T-helper 1 cell treated with Interleukin-12 subunit alpha and Interleukin-12 subunit beta and Interleukin-4 antibody, amounts not matched to agents 30 μg/mL and 1 μg/mL, for 36 hours (primary cell): ENCODE measurements around the gene JAG1.
"Not testable (repeated sequence)": the region's sequence is repeated elsewhere in the genome, so short reads cannot be mapped to it uniquely, and the experiment has no call there.

ENCODE experiments used
- H3K27ac Mint-ChIP-seq: one replicate; pipeline ENCODE4 v1.8.0; 2021; ENCODE audit warnings: mild to moderate bottlenecking, mixed read lengths
- H3K27me3 Mint-ChIP-seq: one replicate; pipeline ENCODE4 v1.8.0; 2021; ENCODE audit warnings: low read depth, mixed read lengths
- H3K36me3 Mint-ChIP-seq: one replicate; pipeline ENCODE4 v1.8.0; 2021; ENCODE audit warnings: low read depth, mixed read lengths
- H3K4me1 Mint-ChIP-seq: one replicate; pipeline ENCODE4 v1.8.0; 2021; ENCODE audit warnings: low read depth, mixed read lengths
- H3K4me3 Mint-ChIP-seq: one replicate; pipeline ENCODE4 v1.8.0; 2021; ENCODE audit warnings: mild to moderate bottlenecking, moderate library complexity, mixed read lengths
- H3K9me3 Mint-ChIP-seq: one replicate; pipeline ENCODE4 v1.8.0; 2021; ENCODE audit warnings: mixed read lengths

JAG1 gene

GRCh38 chr20:10595266-10595665 lies 78.5 kb downstream of the JAG1 start:
- no peaks in the 10 kb centered on the region for H3K9me3 Mint-ChIP-seq
- H3K4me3 Mint-ChIP-seq, result no peak overlapping the region
- no peak overlapping the region for H3K27ac Mint-ChIP-seq
- H3K27me3 Mint-ChIP-seq, result no peaks in the 10 kb centered on the region
- H3K36me3 Mint-ChIP-seq, result no peaks in the 10 kb centered on the region
- peaks cover 9% of the 10 kb centered on the region for H3K4me1 Mint-ChIP-seq

GRCh38 chr20:10594296-10594868 lies 79.4 kb downstream of the JAG1 start:
- H3K9me3 Mint-ChIP-seq, result no peaks in the 10 kb centered on the region
- peaks cover 9% of the 10 kb centered on the region for H3K4me1 Mint-ChIP-seq
- H3K27me3 Mint-ChIP-seq, result no peaks in the 10 kb centered on the region
- H3K36me3 Mint-ChIP-seq, result no peaks in the 10 kb centered on the region
- no peak overlapping the region for H3K4me3 Mint-ChIP-seq
- H3K27ac Mint-ChIP-seq, result no peak overlapping the region

- no peaks in the 10 kb centered on the region for H3K9me3 Mint-ChIP-seq
- no peak overlapping the region for H3K4me3 Mint-ChIP-seq
- H3K36me3 Mint-ChIP-seq, result no peaks in the 10 kb centered on the region
- no peaks in the 10 kb centered on the region for H3K27me3 Mint-ChIP-seq
- H3K4me1 Mint-ChIP-seq, result peaks cover 4% of the 10 kb centered on the region
- H3K27ac Mint-ChIP-seq, result no peak overlapping the region
Measured at GRCh38 chr20:10591946-10592521, 81.8 kb downstream of the JAG1 start.

GRCh38 chr20:10590950-10591671 lies 82.7 kb downstream of the JAG1 start:
- Mint-ChIP-seq H3K4me1 (peaks cover 2% of the 10 kb centered on the region), H3K27me3 (no peaks in the 10 kb centered on the region), H3K27ac (no peak overlapping the region), H3K4me3 (no peak overlapping the region), H3K9me3 (no peaks in the 10 kb centered on the region), H3K36me3 (no peaks in the 10 kb centered on the region)

- not testable (repeated sequence) for H3K9me3 Mint-ChIP-seq, H3K4me3 Mint-ChIP-seq, H3K27me3 Mint-ChIP-seq, H3K27ac Mint-ChIP-seq, H3K36me3 Mint-ChIP-seq, H3K4me1 Mint-ChIP-seq
Measured at GRCh38 chr20:10590446-10590845, 83.4 kb downstream of the JAG1 start.
